ENCODE measurements around the gene C2CD5.

The C2CD5 gene

GRCh38 chr12:22544038-22544979 is at the start of gene C2CD5:
C2CD5 (minus strand) TSS chr12:22544542; CDS start chr12:22544150, 392 bp downstream.
- DNase-seq = peak; percentile 94

GRCh38 chr12:22593864-22594263 is 49.5 kb upstream of the C2CD5 start:
- DNase-seq = no peak

GRCh38 chr12:22588817-22589216 is 44.5 kb upstream of the C2CD5 start:
- no peak for DNase-seq

GRCh38 chr12:22578328-22578727 is 34.0 kb upstream of the C2CD5 start:
- no peak for DNase-seq

GRCh38 chr12:22577667-22578066 is 33.3 kb upstream of the C2CD5 start:
- no peak for DNase-seq

GRCh38 chr12:22576473-22576872 is 32.1 kb upstream of the C2CD5 start:
- no peak for DNase-seq

- DNase-seq = no peak
Measured at GRCh38 chr12:22576065-22576464, 31.7 kb upstream of the C2CD5 start.

- DNase-seq = no peak
Measured at GRCh38 chr12:22574921-22575320, 30.6 kb upstream of the C2CD5 start.

- no peak for DNase-seq
Measured at GRCh38 chr12:22573181-22573580, 28.8 kb upstream of the C2CD5 start.

- DNase-seq = no peak
Measured at GRCh38 chr12:22569253-22569652, 24.9 kb upstream of the C2CD5 start.

- no peak for DNase-seq
Measured at GRCh38 chr12:22562036-22563028, 18.0 kb upstream of the C2CD5 start.

GRCh38 chr12:22554750-22555149 is 10.4 kb upstream of the C2CD5 start:
- peak; percentile 49 for DNase-seq

- no peak for DNase-seq
Measured at GRCh38 chr12:22551624-22552023, 7.3 kb upstream of the C2CD5 start.

- no peak for DNase-seq
Measured at GRCh38 chr12:22545255-22545654, 913 bp upstream of the C2CD5 start.

- peak; percentile 32 for DNase-seq
Measured at GRCh38 chr12:22543246-22544037, 900 bp downstream of the C2CD5 start.

- peak; percentile 24 for DNase-seq
Measured at GRCh38 chr12:22541496-22542155, 2.7 kb downstream of the C2CD5 start.

GRCh38 chr12:22539055-22539454 is 5.3 kb downstream of the C2CD5 start:
- DNase-seq = peak; percentile 98

GRCh38 chr12:22538311-22538710 is 6.0 kb downstream of the C2CD5 start:
- DNase-seq = no peak

GRCh38 chr12:22536971-22537544 is 7.3 kb downstream of the C2CD5 start:
- DNase-seq = peak; percentile 33

- DNase-seq = peak; percentile 15
Measured at GRCh38 chr12:22536346-22536945, 7.9 kb downstream of the C2CD5 start.

GRCh38 chr12:22535478-22535877 is 8.9 kb downstream of the C2CD5 start:
- no peak for DNase-seq

Measured in MV-4-11 (cell line).